Erythroblast (primary cell): ENCODE data around the gene TADA2A.
"Not testable (repeated sequence)": the region's sequence is repeated elsewhere in the genome, so short reads cannot be mapped to it uniquely, and the experiment has no call there.

Experiments used
- DNase-seq, 2 experiments: peaks; one replicate each; lab custom pipeline; 2025; lab: John Stamatoyannopoulos, UW
- GATA1 ChIP-seq: IDR thresholded peaks from 2 replicates; pipeline ENCODE4 v1.6.1; 2011; ENCODE audit warnings: low read depth, mild to moderate bottlenecking, control low read depth, low read length, moderate library complexity
- POLR2A ChIP-seq: IDR thresholded peaks from 2 replicates; pipeline ENCODE4 v1.6.1; 2011; ENCODE audit warnings: mild to moderate bottlenecking, low read length

TADA2A gene

GRCh38 chr17:37422971-37423625 lies 16.4 kb downstream of the TADA2A start:
- no peak for DNase-seq
- TF ChIP-seq GATA1, result no peak
- no peak for TF ChIP-seq POLR2A

GRCh38 chr17:37425268-37425667 lies 18.6 kb downstream of the TADA2A start:
- no peak for DNase-seq
- no peak for TF ChIP-seq POLR2A
- TF ChIP-seq GATA1, result no peak

GRCh38 chr17:37429039-37429438 lies 22.4 kb downstream of the TADA2A start:
- TF ChIP-seq GATA1 (no peak), POLR2A (no peak)
- DNase-seq, result no peak

- DNase-seq, result no peak
- TF ChIP-seq POLR2A (no peak), GATA1 (no peak)
Measured at GRCh38 chr17:37429453-37429852, 22.8 kb downstream of the TADA2A start.

GRCh38 chr17:37430051-37430627 lies 23.5 kb downstream of the TADA2A start:
- TF ChIP-seq GATA1 (no peak), POLR2A (no peak)
- DNase-seq, result peak in 1 of 2 experiments; percentile 48

GRCh38 chr17:37432671-37433070 lies 26.0 kb downstream of the TADA2A start:
- TF ChIP-seq GATA1 (no peak), POLR2A (no peak)

GRCh38 chr17:37438141-37438540 lies 31.5 kb downstream of the TADA2A start:
- TF ChIP-seq POLR2A, result no peak
- TF ChIP-seq GATA1, result no peak
- peak in 1 of 2 experiments; percentile 9 for DNase-seq

More at GRCh38 chr17:37432671-37433070, 26.0 kb downstream of the TADA2A start:
- DNase-seq, result no peak

GRCh38 chr17:37440424-37440823 lies 33.7 kb downstream of the TADA2A start:
- DNase-seq, result peak; percentile 8 to 21

GRCh38 chr17:37441369-37442014 lies 34.8 kb downstream of the TADA2A start:
- not testable (repeated sequence) for DNase-seq

More at GRCh38 chr17:37440424-37440823, 33.7 kb downstream of the TADA2A start:
- TF ChIP-seq POLR2A (no peak), GATA1 (no peak)

GRCh38 chr17:37446027-37446426 lies 39.3 kb downstream of the TADA2A start:
- no peak for TF ChIP-seq GATA1
- no peak for TF ChIP-seq POLR2A
- no peak for DNase-seq

- no peak for DNase-seq
- TF ChIP-seq POLR2A (no peak), GATA1 (no peak)
Measured at GRCh38 chr17:37447641-37448040, 41.0 kb downstream of the TADA2A start.

GRCh38 chr17:37450112-37450511 lies 43.4 kb downstream of the TADA2A start:
- TF ChIP-seq GATA1, result no peak
- no peak for TF ChIP-seq POLR2A
- DNase-seq, result no peak

GRCh38 chr17:37457801-37458200 lies 51.1 kb downstream of the TADA2A start:
- DNase-seq, result not testable (repeated sequence)

- TF ChIP-seq GATA1 (no peak), POLR2A (no peak)
- no peak for DNase-seq
Measured at GRCh38 chr17:37458805-37459204, 52.1 kb downstream of the TADA2A start.

GRCh38 chr17:37461668-37462067 lies 55.0 kb downstream of the TADA2A start:
- TF ChIP-seq POLR2A (no peak), GATA1 (no peak)
- no peak for DNase-seq
